Measurements from ENCODE around the gene GMEB2. TPM values are rescaled to one million over a fixed set of nuclear protein-coding genes. Genes with fewer than 3 reads are reported as not detected.

Gene GMEB2
- total RNA-seq = 9.2 and 10.9 TPM in 2 replicates

GRCh38 chr20:63626424-63627128, at the start of gene GMEB2:
TSS of gene GMEB2 (minus strand) at chr20:63627101. CDS start at chr20:63619397, 7,704 bp downstream.

GRCh38 chr20:63657937-63658748, 31.2 kb upstream of the GMEB2 start, which contains the start of gene RTEL1:
TSS of gene RTEL1 (plus strand) at chr20:63658312. CDS start at chr20:63659403, 1,091 bp downstream.

GRCh38 chr20:63653041-63653973, 26.4 kb upstream of the GMEB2 start, which contains the start of gene STMN3:
TSS of gene STMN3 (minus strand) at chr20:63653424. CDS start at chr20:63653345, 79 bp downstream.

GRCh38 chr20:63574156-63574828, 52.6 kb downstream of the GMEB2 start, which contains the start of gene HELZ2:
TSS of gene HELZ2 (minus strand) at chr20:63574239. CDS start at chr20:63572385, 1,854 bp downstream.

DNA sequence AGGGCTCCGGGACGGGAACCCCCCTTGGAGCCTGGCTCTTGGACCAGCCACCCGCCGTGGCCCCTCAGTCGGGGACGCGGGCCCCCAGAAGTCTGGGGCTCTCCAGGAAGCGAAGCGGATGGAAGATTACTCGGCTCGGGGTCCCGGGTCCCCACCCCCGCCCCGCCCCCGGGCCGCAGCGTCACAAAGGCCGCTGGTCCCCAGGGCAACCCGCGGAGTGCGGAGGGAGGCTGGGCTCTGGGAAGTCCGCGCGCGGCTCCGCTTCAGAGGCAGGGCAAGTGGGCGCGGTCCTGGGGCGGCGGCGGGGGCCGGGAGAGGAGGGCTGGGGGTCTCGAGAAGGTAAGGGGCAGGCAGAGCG, 73.0 kb downstream of the GMEB2 start, which contains the start of gene FNDC11:
TSS of gene FNDC11 (plus strand) at position 227 of the 358 bp plus-strand sequence. CDS start 1,505 bp downstream, outside the sequence.

GRCh38 chr20:63547725-63548480, 79.0 kb downstream of the GMEB2 start, which contains the start of gene SRMS:
TSS of gene SRMS (minus strand) at chr20:63547749. CDS start at chr20:63547463, 286 bp downstream.

Other genes with a start within 250 kb of the GMEB2 start
- not detected in 2 replicates for gene KCNQ2, start 154.4 kb downstream of the GMEB2 start, total RNA-seq
- gene EEF1A2, start 128.0 kb downstream of the GMEB2 start, total RNA-seq = 0.30 and 0.67 TPM in 2 replicates
- gene PPDPF, start 106.3 kb downstream of the GMEB2 start, total RNA-seq = 259 and 266 TPM in 2 replicates
- gene PTK6, start 89.7 kb downstream of the GMEB2 start, total RNA-seq = not detected in 2 replicates
- gene SRMS, start 79.4 kb downstream of the GMEB2 start, total RNA-seq = not detected in 2 replicates
- gene FNDC11, start 72.9 kb downstream of the GMEB2 start, total RNA-seq = 0.50 and 1.0 TPM in 2 replicates
- gene HELZ2, start 52.9 kb downstream of the GMEB2 start, total RNA-seq = 21.1 and 26.2 TPM in 2 replicates
- gene STMN3, start 26.3 kb upstream of the GMEB2 start, total RNA-seq = 62.0 and 67.4 TPM in 2 replicates
- 14.9 and 20.7 TPM in 2 replicates for gene RTEL1, start 31.2 kb upstream of the GMEB2 start, total RNA-seq
- gene TNFRSF6B, start 69.6 kb upstream of the GMEB2 start, total RNA-seq = 227 and 246 TPM in 2 replicates
- gene ARFRP1, start 80.9 kb upstream of the GMEB2 start, total RNA-seq = 36.8 and 41.2 TPM in 2 replicates
- 24.7 and 30.9 TPM in 2 replicates for gene ZGPAT, start 80.9 kb upstream of the GMEB2 start, total RNA-seq
- 5.2 and 6.7 TPM in 2 replicates for gene LIME1, start 109.6 kb upstream of the GMEB2 start, total RNA-seq
- 88.3 and 91.0 TPM in 2 replicates for gene SLC2A4RG, start 112.7 kb upstream of the GMEB2 start, total RNA-seq
- gene ZBTB46, start 204.2 kb upstream of the GMEB2 start, total RNA-seq = 1.2 and 1.5 TPM in 2 replicates
- gene ABHD16B, start 234.4 kb upstream of the GMEB2 start, total RNA-seq = not detected in 2 replicates
- 124 and 128 TPM in 2 replicates for gene TPD52L2, start 238.2 kb upstream of the GMEB2 start, total RNA-seq

Measured in bronchus fibroblast of lung (primary cell).